ENCODE results near the gene NEUROD4.

DNA sequence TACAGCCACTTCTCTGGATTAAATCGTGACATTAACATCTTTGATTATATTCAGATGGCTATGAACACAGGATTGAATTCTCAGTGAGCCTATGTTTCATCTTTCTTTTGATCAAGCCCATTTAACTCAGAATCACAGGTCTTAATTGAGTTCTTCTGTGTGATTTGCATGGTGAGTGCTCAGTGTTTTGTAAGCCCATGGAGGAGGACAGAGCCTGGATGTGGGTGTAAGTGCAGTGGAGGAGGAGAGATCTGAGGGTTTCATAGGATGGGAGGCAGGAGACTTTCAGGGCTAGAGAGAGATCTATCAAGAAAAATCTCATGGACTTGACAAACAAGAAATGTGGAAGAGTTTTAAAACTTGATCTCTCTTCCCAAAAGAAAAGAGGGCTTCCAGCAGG, 29.9 kb upstream of the NEUROD4 start:
- TF ChIP-seq, protein P1, sequence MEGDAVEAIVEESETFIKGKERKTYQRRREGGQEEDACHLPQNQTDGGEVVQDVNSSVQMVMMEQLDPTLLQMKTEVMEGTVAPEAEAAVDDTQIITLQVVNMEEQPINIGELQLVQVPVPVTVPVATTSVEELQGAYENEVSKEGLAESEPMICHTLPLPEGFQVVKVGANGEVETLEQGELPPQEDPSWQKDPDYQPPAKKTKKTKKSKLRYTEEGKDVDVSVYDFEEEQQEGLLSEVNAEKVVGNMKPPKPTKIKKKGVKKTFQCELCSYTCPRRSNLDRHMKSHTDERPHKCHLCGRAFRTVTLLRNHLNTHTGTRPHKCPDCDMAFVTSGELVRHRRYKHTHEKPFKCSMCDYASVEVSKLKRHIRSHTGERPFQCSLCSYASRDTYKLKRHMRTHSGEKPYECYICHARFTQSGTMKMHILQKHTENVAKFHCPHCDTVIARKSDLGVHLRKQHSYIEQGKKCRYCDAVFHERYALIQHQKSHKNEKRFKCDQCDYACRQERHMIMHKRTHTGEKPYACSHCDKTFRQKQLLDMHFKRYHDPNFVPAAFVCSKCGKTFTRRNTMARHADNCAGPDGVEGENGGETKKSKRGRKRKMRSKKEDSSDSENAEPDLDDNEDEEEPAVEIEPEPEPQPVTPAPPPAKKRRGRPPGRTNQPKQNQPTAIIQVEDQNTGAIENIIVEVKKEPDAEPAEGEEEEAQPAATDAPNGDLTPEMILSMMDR (conservative IDR thresholded peaks at IDR 0.05 in 1 of 2, IDR thresholded peaks at IDR 0.05 in 1 of 2; ENCODE audit: low read depth in 1 of 2, low read length in 2 of 2), result no peak
- TF ChIP-seq EZH2 (IDR thresholded peaks at IDR 0.05; ENCODE audit: low read length, missing control alignments), result no peak
